H9 (cell line): ENCODE results near the gene RBM25. TPM values are rescaled to one million over a fixed set of nuclear protein-coding genes. Genes with fewer than 3 reads are reported as not detected.

Experiments
- DNase-seq: peaks from one replicate; pipeline ENCODE4 v3.0.0-alpha.2; 2017
- H2AFZ ChIP-seq: one replicate; pipeline ENCODE4 v1.6.1; 2013; ENCODE audit warnings: mild to moderate bottlenecking, low read length, control low read depth, moderate library complexity
- H2AK5ac ChIP-seq: 2 replicates; pipeline ENCODE4 v1.6.1; 2013; ENCODE audit warnings: low read length, control low read depth, mixed read lengths; ENCODE audit not compliant: insufficient read length
- H2BK120ac ChIP-seq: one replicate; pipeline ENCODE4 v1.6.1; 2013; ENCODE audit warnings: low read depth, mild to moderate bottlenecking, low read length, control low read depth, inconsistent platforms; ENCODE audit not compliant: poor library complexity, severe bottlenecking
- H2BK12ac ChIP-seq: 2 replicates; pipeline ENCODE4 v1.6.1; 2013; ENCODE audit warnings: low read length, control low read depth, mixed read lengths, low read depth; ENCODE audit not compliant: insufficient read length
- H2BK15ac ChIP-seq: 2 replicates; pipeline ENCODE4 v1.6.1; 2013; ENCODE audit warnings: low read depth, low read length, control low read depth
- H2BK20ac ChIP-seq: one replicate; pipeline ENCODE4 v1.6.1; 2013; ENCODE audit warnings: low read depth, mild to moderate bottlenecking, low read length, control low read depth, inconsistent platforms; ENCODE audit not compliant: poor library complexity, severe bottlenecking
- H2BK5ac ChIP-seq: 2 replicates; pipeline ENCODE4 v1.6.1; 2013; ENCODE audit warnings: low read length, control low read depth, mixed read lengths; ENCODE audit not compliant: insufficient read length
- H3K14ac ChIP-seq: 2 replicates; pipeline ENCODE4 v1.6.1; 2013; ENCODE audit warnings: low read length, control low read depth; ENCODE audit not compliant: insufficient read depth
- H3K18ac ChIP-seq: 2 replicates; pipeline ENCODE4 v1.6.1; 2013; ENCODE audit warnings: low read depth, mild to moderate bottlenecking, mixed read lengths, low read length, control low read depth; ENCODE audit not compliant: insufficient read length
- H3K23ac ChIP-seq: 2 replicates; pipeline ENCODE4 v1.6.1; 2013; ENCODE audit warnings: low read length, control low read depth, mixed read lengths, low read depth; ENCODE audit not compliant: insufficient read length
- H3K23me2 ChIP-seq: 2 replicates; pipeline ENCODE4 v1.6.1; 2013; ENCODE audit warnings: low read depth, mild to moderate bottlenecking, mixed read lengths, low read length, control low read depth; ENCODE audit not compliant: insufficient read length, poor library complexity, severe bottlenecking
- H3K27ac ChIP-seq: 2 replicates; pipeline ENCODE4 v1.5.1; 2013; ENCODE audit warnings: low read length, control low read depth, mixed read lengths, low read depth; ENCODE audit not compliant: insufficient read length
- H3K27me3 ChIP-seq: 2 replicates; pipeline ENCODE4 v1.6.1; 2013; ENCODE audit warnings: low read length, control low read depth, inconsistent platforms; ENCODE audit not compliant: insufficient read depth
- H3K4ac ChIP-seq: 2 replicates; pipeline ENCODE4 v1.6.1; 2013; ENCODE audit warnings: low read depth, mild to moderate bottlenecking, control low read depth, inconsistent platforms, low read length, moderate library complexity
- H3K4me1 ChIP-seq: 2 replicates; pipeline ENCODE4 v1.6.1; 2013; ENCODE audit warnings: low read length, control low read depth, inconsistent platforms; ENCODE audit not compliant: insufficient read depth
- H3K4me2 ChIP-seq: 2 replicates; pipeline ENCODE4 v1.6.1; 2013; ENCODE audit warnings: low read length, control low read depth, mixed read lengths; ENCODE audit not compliant: insufficient read length, insufficient read depth
- H3K56ac ChIP-seq: 2 replicates; pipeline ENCODE4 v1.6.1; 2013; ENCODE audit warnings: low read depth, mild to moderate bottlenecking, mixed read lengths, low read length, control low read depth; ENCODE audit not compliant: insufficient read length
- H3K79me1 ChIP-seq: 2 replicates; pipeline ENCODE4 v1.6.1; 2013; ENCODE audit warnings: low read depth, mild to moderate bottlenecking, moderate library complexity, low read length, control low read depth, inconsistent platforms; ENCODE audit not compliant: insufficient read depth, poor library complexity, severe bottlenecking
- H3K79me2 ChIP-seq: 2 replicates; pipeline ENCODE4 v1.6.1; 2013; ENCODE audit warnings: low read length, control low read depth, inconsistent platforms; ENCODE audit not compliant: insufficient read depth
- H3K9ac ChIP-seq: 2 replicates; pipeline ENCODE4 v1.6.1; 2013; ENCODE audit warnings: low read length, control low read depth, mixed read lengths; ENCODE audit not compliant: insufficient read length; ENCODE audit errors: extremely low read depth
- H3K9me3 ChIP-seq: one replicate; pipeline ENCODE4 v1.6.1; 2013; ENCODE audit warnings: low read depth, low read length, inconsistent platforms; ENCODE audit not compliant: control insufficient read depth
- H3T11ph ChIP-seq: one replicate; pipeline ENCODE4 v1.6.1; 2013; ENCODE audit warnings: mild to moderate bottlenecking, low read length, control low read depth, inconsistent platforms
- H4K20me1 ChIP-seq: one replicate; pipeline ENCODE4 v1.6.1; 2013; ENCODE audit not compliant: control insufficient read depth, insufficient read length, insufficient read depth
- H4K5ac ChIP-seq: 2 replicates; pipeline ENCODE4 v1.6.1; 2013; ENCODE audit warnings: low read depth, mild to moderate bottlenecking, mixed read lengths, low read length, control low read depth; ENCODE audit not compliant: insufficient read length
- H4K8ac ChIP-seq: replicated peaks from 2 replicates; pipeline ENCODE4 v1.6.1; 2013; ENCODE audit warnings: low read length, control low read depth, mixed read lengths, low read depth; ENCODE audit not compliant: insufficient read length
- H4K91ac ChIP-seq: 2 replicates; pipeline ENCODE4 v1.6.1; 2013; ENCODE audit warnings: low read depth, mild to moderate bottlenecking, moderate library complexity, mixed read lengths, low read length, control low read depth; ENCODE audit not compliant: insufficient read length
- H3K27ac Mint-ChIP-seq, 3 experiments: 2 replicates in 2 of 3; 3 replicates in 1 of 3; pipeline ENCODE4 v1.8.0; 2020 to 2021; ENCODE audit warnings: mixed read lengths in 3 of 3, mild to moderate bottlenecking in 1 of 3, moderate library complexity in 1 of 3
- H3K27me3 Mint-ChIP-seq: 2 replicates; pipeline ENCODE4 v1.8.0; 2021; ENCODE audit warnings: low read depth, mild to moderate bottlenecking, moderate library complexity, mixed read lengths
- H3K36me3 Mint-ChIP-seq, 3 experiments: 2 replicates in 2 of 3; 3 replicates in 1 of 3; pipeline ENCODE4 v1.8.0; 2020 to 2021; ENCODE audit warnings: low read depth in 3 of 3, mixed read lengths in 3 of 3; ENCODE audit not compliant: insufficient read depth in 1 of 3
- H3K4me1 Mint-ChIP-seq, 2 experiments: 2 replicates each; pipeline ENCODE4 v1.8.0; 2020; ENCODE audit warnings: mixed read lengths in 2 of 2
- H3K4me3 Mint-ChIP-seq, 2 experiments: 2 replicates in 1 of 2; 3 replicates in 1 of 2; pipeline ENCODE4 v1.8.0; 2020 to 2021; ENCODE audit warnings: mild to moderate bottlenecking in 2 of 2, mixed read lengths in 2 of 2, moderate library complexity in 1 of 2
- H3K9me3 Mint-ChIP-seq, 2 experiments: 2 replicates in 1 of 2; 3 replicates in 1 of 2; pipeline ENCODE4 v1.8.0; 2020; ENCODE audit warnings: mild to moderate bottlenecking in 2 of 2, mixed read lengths in 2 of 2, moderate library complexity in 1 of 2
- WGBS: extraction: QIAGEN DNeasy Blood & Tissue Kit; methylation state at CpG from one replicate; pipeline ENCODE4 v1.1.7; 2013; ENCODE audit warnings: missing lambda C conversion rate, low lambda C conversion rate, mixed read lengths; ENCODE audit not compliant: insufficient read length; ENCODE audit errors: extremely low coverage; 5-methylcytosine and 5-hydroxymethylcytosine counted together
- total RNA-seq: library from RNA; stranded (reverse); gene quantifications from 2 replicates; pipeline ENCODE4 v1.2.1, GENCODE V29; 2021
- TF ChIP-seq, protein P1 (sequence below): fragments of 200-600 bp; sonication (generic); conservative IDR thresholded peaks from 3 replicates; pipeline ENCODE4 v1.8.0; 2021; ENCODE audit warnings: antibody characterized with exemption, mild to moderate bottlenecking

RBM25 gene
- total RNA-seq, 1 experiment from 2014 or later = 138 TPM

DNA sequence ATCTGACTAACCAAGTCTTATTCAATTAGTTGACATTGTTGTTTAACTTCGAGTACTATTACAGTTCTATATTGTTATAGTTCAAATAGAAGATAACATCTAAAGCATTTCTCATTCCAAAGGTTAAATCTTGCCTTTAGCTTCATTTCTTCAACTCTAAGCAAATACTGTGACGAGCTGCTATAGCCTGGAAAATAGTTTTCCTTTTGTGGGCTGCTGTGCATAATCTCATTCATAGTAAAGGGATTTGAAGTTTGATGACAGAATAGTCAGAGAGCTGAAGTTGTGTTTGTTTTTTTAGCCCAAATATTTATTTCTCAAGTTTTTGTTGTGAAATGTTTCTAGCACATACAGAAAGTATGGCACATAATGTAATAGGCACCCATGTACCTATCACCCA, 91.4 kb downstream of the RBM25 start:
- no peak overlapping the region for H2BK15ac ChIP-seq
- no peak overlapping the region for H2BK12ac ChIP-seq
- no peaks in the 10 kb centered on the region for H3K23me2 ChIP-seq
- H4K20me1 ChIP-seq = no peaks in the 10 kb centered on the region
- no peak overlapping the region for H2BK5ac ChIP-seq
- Mint-ChIP-seq H3K4me1 (peaks cover 3 to 5% of the 10 kb centered on the region in 2 experiments; a peak in 1 of 4 replicates), H3K27me3 (no peaks in the 10 kb centered on the region), H3K4me3 (no peak overlapping the region), H3K36me3 (peaks cover 8 to 47% (median 31%) of the 10 kb centered on the region in 3 experiments), H3K27ac (no peak overlapping the region), H3K9me3 (no peaks in the 10 kb centered on the region)
- no peaks in the 10 kb centered on the region for H3K9me3 ChIP-seq
- no peak overlapping the region for H2BK120ac ChIP-seq
- H3K27ac ChIP-seq = no peak overlapping the region
- H4K5ac ChIP-seq = no peak overlapping the region
- no CpG with 5 or more reads among the region's 2 CpGs for WGBS
- H4K8ac ChIP-seq = no peak overlapping the region
- H2BK20ac ChIP-seq = no peak overlapping the region
- DNase-seq = no peak
- no peak overlapping the region for H3K4me2 ChIP-seq
- no peak overlapping the region for H3K18ac ChIP-seq
- no peaks in the 10 kb centered on the region for H3K4me1 ChIP-seq
- H2AK5ac ChIP-seq = no peak overlapping the region
- H3K4ac ChIP-seq = no peak overlapping the region
- H3T11ph ChIP-seq = no peak overlapping the region
- no peak overlapping the region for H3K23ac ChIP-seq
- no peaks in the 10 kb centered on the region for H3K27me3 ChIP-seq
- no peaks in the 10 kb centered on the region for H3K79me2 ChIP-seq
- TF ChIP-seq, protein P1, sequence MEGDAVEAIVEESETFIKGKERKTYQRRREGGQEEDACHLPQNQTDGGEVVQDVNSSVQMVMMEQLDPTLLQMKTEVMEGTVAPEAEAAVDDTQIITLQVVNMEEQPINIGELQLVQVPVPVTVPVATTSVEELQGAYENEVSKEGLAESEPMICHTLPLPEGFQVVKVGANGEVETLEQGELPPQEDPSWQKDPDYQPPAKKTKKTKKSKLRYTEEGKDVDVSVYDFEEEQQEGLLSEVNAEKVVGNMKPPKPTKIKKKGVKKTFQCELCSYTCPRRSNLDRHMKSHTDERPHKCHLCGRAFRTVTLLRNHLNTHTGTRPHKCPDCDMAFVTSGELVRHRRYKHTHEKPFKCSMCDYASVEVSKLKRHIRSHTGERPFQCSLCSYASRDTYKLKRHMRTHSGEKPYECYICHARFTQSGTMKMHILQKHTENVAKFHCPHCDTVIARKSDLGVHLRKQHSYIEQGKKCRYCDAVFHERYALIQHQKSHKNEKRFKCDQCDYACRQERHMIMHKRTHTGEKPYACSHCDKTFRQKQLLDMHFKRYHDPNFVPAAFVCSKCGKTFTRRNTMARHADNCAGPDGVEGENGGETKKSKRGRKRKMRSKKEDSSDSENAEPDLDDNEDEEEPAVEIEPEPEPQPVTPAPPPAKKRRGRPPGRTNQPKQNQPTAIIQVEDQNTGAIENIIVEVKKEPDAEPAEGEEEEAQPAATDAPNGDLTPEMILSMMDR = no peak
- no peak overlapping the region for H4K91ac ChIP-seq
- no peak overlapping the region for H2AFZ ChIP-seq
- H3K56ac ChIP-seq = no peak overlapping the region
- peaks cover 4% of the 10 kb centered on the region for H3K79me1 ChIP-seq
- no peak overlapping the region for H3K9ac ChIP-seq
- H3K14ac ChIP-seq = no peak overlapping the region
